Memory B cell (primary cell): ENCODE data around the gene DGKQ.
"Not testable (repeated sequence)": the region's sequence is repeated elsewhere in the genome, so short reads cannot be mapped to it uniquely, and the experiment has no call there.

Experiments
- ATAC-seq: fragments of 150-1000 bp; cut with Tn5 transposase; 2 replicates; pipeline ENCODE4 v1.10.0; 2021; ENCODE audit warnings: low read depth, mild to moderate bottlenecking, moderate library complexity
- DNase-seq, 2 donors: peaks; one replicate each; pipeline ENCODE4 v3.0.0; 2022; ENCODE audit warnings: low spot score in 2 of 2
- H3K27ac Mint-ChIP-seq: one replicate; pipeline ENCODE4 v1.8.0; 2022; ENCODE audit warnings: mild to moderate bottlenecking, moderate library complexity, mixed read lengths
- H3K27me3 Mint-ChIP-seq: one replicate; pipeline ENCODE4 v1.8.0; 2022; ENCODE audit warnings: mixed read lengths
- H3K36me3 Mint-ChIP-seq: one replicate; pipeline ENCODE4 v1.8.0; 2022; ENCODE audit warnings: mild to moderate bottlenecking, mixed read lengths
- H3K4me1 Mint-ChIP-seq: one replicate; pipeline ENCODE4 v1.8.0; 2022; ENCODE audit warnings: mixed read lengths
- H3K4me3 Mint-ChIP-seq: one replicate; pipeline ENCODE4 v1.8.0; 2022; ENCODE audit warnings: mild to moderate bottlenecking, moderate library complexity, mixed read lengths
- H3K9me3 Mint-ChIP-seq: one replicate; pipeline ENCODE4 v1.8.0; 2022; ENCODE audit warnings: mixed read lengths

The DGKQ gene

GRCh38 chr4:951594-952468 lies 21.5 kb downstream of the DGKQ start:
- DNase-seq: no peak
- Mint-ChIP-seq H3K36me3 (peaks cover 18% of the 10 kb centered on the region), H3K4me1 (peaks cover 9% of the 10 kb centered on the region), H3K27me3 (no peaks in the 10 kb centered on the region), H3K27ac (peak overlapping the region; percentile 25), H3K4me3 (no peak overlapping the region), H3K9me3 (no peaks in the 10 kb centered on the region)
- ATAC-seq: no peak

- no peaks in the 10 kb centered on the region for H3K9me3 Mint-ChIP-seq
- peaks cover 9% of the 10 kb centered on the region for H3K4me1 Mint-ChIP-seq
- ATAC-seq: no peak
- H3K27me3 Mint-ChIP-seq: no peaks in the 10 kb centered on the region
- DNase-seq: no peak
- H3K4me3 Mint-ChIP-seq: no peak overlapping the region
- H3K27ac Mint-ChIP-seq: no peak overlapping the region
- H3K36me3 Mint-ChIP-seq: peaks cover 15% of the 10 kb centered on the region
These were observed 22.2 kb downstream of the DGKQ start for GRCh38 chr4:951186-951585.

GRCh38 chr4:950136-951020 lies 23.0 kb downstream of the DGKQ start:
- no peaks in the 10 kb centered on the region for H3K9me3 Mint-ChIP-seq
- no peaks in the 10 kb centered on the region for H3K27me3 Mint-ChIP-seq
- ATAC-seq: no peak
- no peak overlapping the region for H3K4me3 Mint-ChIP-seq
- peaks cover 22% of the 10 kb centered on the region for H3K36me3 Mint-ChIP-seq
- DNase-seq: no peak
- no peak overlapping the region for H3K27ac Mint-ChIP-seq
- peaks cover 16% of the 10 kb centered on the region for H3K4me1 Mint-ChIP-seq

- H3K4me1 Mint-ChIP-seq: peaks cover 19% of the 10 kb centered on the region
- H3K4me3 Mint-ChIP-seq: no peak overlapping the region
- H3K27ac Mint-ChIP-seq: no peak overlapping the region
- peaks cover 24% of the 10 kb centered on the region for H3K36me3 Mint-ChIP-seq
- H3K27me3 Mint-ChIP-seq: no peaks in the 10 kb centered on the region
- no peak for ATAC-seq
- DNase-seq: no peak
- no peaks in the 10 kb centered on the region for H3K9me3 Mint-ChIP-seq
These were observed 23.7 kb downstream of the DGKQ start for GRCh38 chr4:949656-950055.

GRCh38 chr4:948936-949300 lies 24.5 kb downstream of the DGKQ start:
- Mint-ChIP-seq H3K4me3 (no peak overlapping the region), H3K27ac (no peak overlapping the region), H3K27me3 (no peaks in the 10 kb centered on the region), H3K36me3 (peaks cover 21% of the 10 kb centered on the region), H3K4me1 (peaks cover 19% of the 10 kb centered on the region), H3K9me3 (no peaks in the 10 kb centered on the region)
- ATAC-seq (no peak), DNase-seq (no peak)

GRCh38 chr4:948101-948935 lies 25.1 kb downstream of the DGKQ start:
- peaks cover 19% of the 10 kb centered on the region for H3K4me1 Mint-ChIP-seq
- H3K36me3 Mint-ChIP-seq: peaks cover 20% of the 10 kb centered on the region
- no peaks in the 10 kb centered on the region for H3K27me3 Mint-ChIP-seq
- DNase-seq: no peak
- no peak overlapping the region for H3K27ac Mint-ChIP-seq
- no peak for ATAC-seq
- H3K9me3 Mint-ChIP-seq: no peaks in the 10 kb centered on the region
- no peak overlapping the region for H3K4me3 Mint-ChIP-seq

- no peak for ATAC-seq
- no peaks in the 10 kb centered on the region for H3K9me3 Mint-ChIP-seq
- no peak overlapping the region for H3K27ac Mint-ChIP-seq
- no peaks in the 10 kb centered on the region for H3K27me3 Mint-ChIP-seq
- H3K36me3 Mint-ChIP-seq: peaks cover 17% of the 10 kb centered on the region
- no peak overlapping the region for H3K4me3 Mint-ChIP-seq
- peaks cover 19% of the 10 kb centered on the region for H3K4me1 Mint-ChIP-seq
- no peak for DNase-seq
These were observed 25.8 kb downstream of the DGKQ start for GRCh38 chr4:947491-947971.

GRCh38 chr4:946517-947471 lies 26.6 kb downstream of the DGKQ start:
- ATAC-seq (peak; percentile 31), DNase-seq (no peak)
- H3K27ac Mint-ChIP-seq: no peak overlapping the region

GRCh38 chr4:946103-946450 lies 27.3 kb downstream of the DGKQ start:
- DNase-seq (no peak), ATAC-seq (no peak)
- H3K27ac Mint-ChIP-seq: no peak overlapping the region
- no peak overlapping the region for H3K4me3 Mint-ChIP-seq
- H3K4me1 Mint-ChIP-seq: peaks cover 17% of the 10 kb centered on the region
- no peaks in the 10 kb centered on the region for H3K9me3 Mint-ChIP-seq
- H3K36me3 Mint-ChIP-seq: peaks cover 14% of the 10 kb centered on the region
- H3K27me3 Mint-ChIP-seq: no peaks in the 10 kb centered on the region

More at GRCh38 chr4:946517-947471, 26.6 kb downstream of the DGKQ start:
- Mint-ChIP-seq H3K36me3 (peaks cover 15% of the 10 kb centered on the region), H3K4me1 (peaks cover 17% of the 10 kb centered on the region), H3K9me3 (no peaks in the 10 kb centered on the region), H3K27me3 (no peaks in the 10 kb centered on the region), H3K4me3 (peak overlapping the region; percentile 52)

GRCh38 chr4:945274-946102 lies 27.9 kb downstream of the DGKQ start:
- Mint-ChIP-seq H3K27me3 (no peaks in the 10 kb centered on the region), H3K4me1 (peaks cover 13% of the 10 kb centered on the region), H3K4me3 (no peak overlapping the region), H3K9me3 (no peaks in the 10 kb centered on the region), H3K27ac (no peak overlapping the region), H3K36me3 (peaks cover 10% of the 10 kb centered on the region)
- DNase-seq (no peak), ATAC-seq (no peak)

- not testable (repeated sequence) for ATAC-seq, H3K36me3 Mint-ChIP-seq, H3K9me3 Mint-ChIP-seq, H3K27ac Mint-ChIP-seq, H3K4me3 Mint-ChIP-seq, DNase-seq, H3K27me3 Mint-ChIP-seq
- peaks cover 15% of the 10 kb centered on the region for H3K4me1 Mint-ChIP-seq
These were observed 33.9 kb downstream of the DGKQ start for GRCh38 chr4:939508-939907.

GRCh38 chr4:932713-933070 lies 40.7 kb downstream of the DGKQ start:
- peaks cover 39% of the 10 kb centered on the region for H3K4me1 Mint-ChIP-seq
- no peaks in the 10 kb centered on the region for H3K9me3 Mint-ChIP-seq
- H3K27me3 Mint-ChIP-seq: no peaks in the 10 kb centered on the region
- H3K4me3 Mint-ChIP-seq: peak overlapping the region; percentile 94
- no peaks in the 10 kb centered on the region for H3K36me3 Mint-ChIP-seq
- ATAC-seq (no peak), DNase-seq (no peak)
- H3K27ac Mint-ChIP-seq: peak overlapping the region; percentile 96
